HepG2 (cell line): ENCODE data around the gene TEX19. TPM values are rescaled to one million over a fixed set of nuclear protein-coding genes. Genes with fewer than 3 reads are reported as not detected.

Experiments
- ASH2L ChIP-seq: fragments of 300-600, 200-600 bp; sonication (generic); IDR thresholded peaks from 2 replicates; pipeline ENCODE4 v1.7.0; 2017; ENCODE audit warnings: low read depth, mild to moderate bottlenecking, moderate library complexity, mixed read lengths, low read length; ENCODE audit not compliant: insufficient read length
- CENPT ChIP-seq: sonication (generic); formaldehyde crosslinking; IDR thresholded peaks from 2 replicates; pipeline ENCODE4 v1.8.0; 2022; ENCODE audit warnings: low read depth, mild to moderate bottlenecking, moderate library complexity, missing genetic modification reagents
- CERS6 ChIP-seq: sonication (generic); formaldehyde crosslinking; IDR thresholded peaks from 2 replicates; pipeline ENCODE4 v1.5.0; 2020; ENCODE audit warnings: missing genetic modification reagents
- E2F1 ChIP-seq: sonication (generic); formaldehyde crosslinking; IDR thresholded peaks from 2 replicates; pipeline ENCODE4 v1.5.0; 2020; ENCODE audit warnings: missing genetic modification reagents
- FUBP1 ChIP-seq: sonication (generic); formaldehyde crosslinking; IDR thresholded peaks from 2 replicates; pipeline ENCODE4 v1.5.1; 2020; ENCODE audit warnings: missing genetic modification reagents, mild to moderate bottlenecking, borderline replicate concordance
- MLXIP ChIP-seq: sonication (generic); formaldehyde crosslinking; IDR thresholded peaks from 2 replicates; pipeline ENCODE4 v1.9.0; 2021; ENCODE audit warnings: missing genetic modification reagents, borderline replicate concordance
- SIN3A ChIP-seq: IDR thresholded peaks from 2 replicates; pipeline ENCODE4 v1.6.1; 2011; ENCODE audit warnings: low read depth, mild to moderate bottlenecking, control low read depth, low read length, borderline replicate concordance
- SOX13 ChIP-seq, 3 experiments: fragments of 450-650 bp in 1 of 3; sonication (generic) in 1 of 3; formaldehyde crosslinking in 1 of 3; IDR thresholded peaks in 2 of 3; conservative IDR thresholded peaks in 1 of 3; 2 replicates each; pipeline versions ENCODE4 v1.5.0 to v1.6.1; 2016 to 2020; ENCODE audit warnings: antibody characterized with exemption in 1 of 3, mild to moderate bottlenecking in 1 of 3, missing compliant biosample characterization in 1 of 3, missing genetic modification reagents in 1 of 3, moderate library complexity in 1 of 3
- SUZ12 ChIP-seq: fragments of 150-350 bp; IDR thresholded peaks from 2 replicates; pipeline ENCODE4 v1.6.1; 2014; ENCODE audit warnings: low read depth, low read length
- TCF7 ChIP-seq: sonication (generic); IDR thresholded peaks from 2 replicates; pipeline ENCODE4 v1.6.1; 2016; ENCODE audit warnings: antibody characterized with exemption, low read depth
- UBTF ChIP-seq: sonication (generic); formaldehyde crosslinking; IDR thresholded peaks from 2 replicates; pipeline ENCODE4 v1.4.0; 2020; ENCODE audit warnings: mild to moderate bottlenecking, missing genetic modification reagents
- ZBTB14 ChIP-seq: sonication (generic); formaldehyde crosslinking; IDR thresholded peaks from 2 replicates; pipeline ENCODE4 v1.4.0; 2020; ENCODE audit warnings: missing genetic modification reagents
- ZFP37 ChIP-seq: sonication (generic); formaldehyde crosslinking; IDR thresholded peaks from 2 replicates; pipeline ENCODE4 v1.4.0; 2020; ENCODE audit warnings: missing genetic modification reagents, borderline replicate concordance
- ZNF121 ChIP-seq: sonication (generic); formaldehyde crosslinking; IDR thresholded peaks from 2 replicates; pipeline ENCODE4 v1.5.0; 2020; ENCODE audit warnings: mild to moderate bottlenecking, missing genetic modification reagents
- ZNF430 ChIP-seq: sonication (generic); formaldehyde crosslinking; IDR thresholded peaks from 2 replicates; pipeline ENCODE4 v1.9.0; 2021; ENCODE audit warnings: mild to moderate bottlenecking, missing genetic modification reagents
- ZNF773 ChIP-seq: sonication (generic); formaldehyde crosslinking; IDR thresholded peaks from 2 replicates; pipeline ENCODE4 v1.4.0; 2020; ENCODE audit warnings: missing genetic modification reagents, borderline replicate concordance
- polyA plus RNA-seq, 8 experiments: library from polyadenylated mRNA; depleted of rRNA in 3 of 8; stranded (reverse) in 7 of 8; unstranded in 1 of 8; fragments of >200 nt; fragmentation: Illumina TruSeq in 4 of 8; extraction: Trizol in 4 of 8; gene quantifications; 2 replicates each; pipeline versions ENCODE4 v1.2.1 to v1.2.3, GENCODE V29; 2011 to 2016; ENCODE audit warnings: low read depth in 4 of 8, missing spikeins in 1 of 8, mixed read lengths in 1 of 8; ENCODE audit not compliant: insufficient read depth in 1 of 8
- total RNA-seq, 5 experiments: library from RNA; depleted of rRNA; stranded (reverse); fragments of >200 nt; fragmentation: Illumina TruSeq; extraction: Trizol; gene quantifications; 2 replicates each; pipeline ENCODE4 v1.2.3, GENCODE V29; 2016; ENCODE audit warnings: low read depth in 1 of 5

TEX19 gene
- total and polyA plus RNA-seq, 2 of the 13 experiments (the other 11 are each of a cell fraction or from before 2014, with no cell fraction given): 1.3 to 6.0 TPM

- TF ChIP-seq FUBP1 (CRISPR knock-in tag): no peak
- no peak for TF ChIP-seq ZBTB14 (CRISPR knock-in tag)
- no peak for TF ChIP-seq ZNF430 (CRISPR knock-in tag)
- TF ChIP-seq CERS6: no peak
- no peak for TF ChIP-seq SUZ12
- TF ChIP-seq MLXIP (CRISPR knock-in tag): no peak
- no peak for TF ChIP-seq ZNF121
- no peak for TF ChIP-seq ZNF773
- no peak for TF ChIP-seq SIN3A
- TF ChIP-seq UBTF: no peak
- TF ChIP-seq ZFP37 (CRISPR knock-in tag): no peak
- peak; percentile 45; the same call in 1 of the 2 replicates for TF ChIP-seq TCF7
- no peak for TF ChIP-seq ASH2L
- TF ChIP-seq E2F1 (CRISPR knock-in tag): no peak
- TF ChIP-seq CENPT (CRISPR knock-in tag): no peak
- TF ChIP-seq SOX13 (IDR thresholded peaks at IDR 0.05): no peak
- peak in 1 of 2 experiments; percentile 61; a peak in 2 of 4 replicates for TF ChIP-seq SOX13 (CRISPR knock-in tag; conservative IDR thresholded peaks at IDR 0.05 in 1 of 2, IDR thresholded peaks at IDR 0.05 in 1 of 2)
Observed at GRCh38 chr17:82412535-82413520, 53.8 kb downstream of the TEX19 start (continued).
